Prostate gland (tissue), 2 donors: ENCODE measurements around the gene CTAGE4. TPM values are rescaled to one million over a fixed set of nuclear protein-coding genes. Genes with fewer than 3 reads are reported as not detected.
"Not testable (repeated sequence)": the region's sequence is repeated elsewhere in the genome, so short reads cannot be mapped to it uniquely, and the experiment has no call there.

Experiments
- DNase-seq: peaks from one replicate; pipeline ENCODE4 v3.0.0-alpha.2; 2019; ENCODE audit warnings: low spot score
- H3K27ac ChIP-seq, 2 donors: fragments of 200-600 bp; sonication (generic); 2 replicates each; pipeline ENCODE4 v1.5.1; 2017 to 2019
- H3K27me3 ChIP-seq: fragments of 200-600 bp; sonication (generic); replicated peaks from 2 replicates; pipeline ENCODE4 v1.5.1; 2019; ENCODE audit not compliant: insufficient read depth
- H3K36me3 ChIP-seq, 2 donors: fragments of 200-600 bp; sonication (generic); 1 replicate in 1 of 2; 2 replicates in 1 of 2; pipeline versions ENCODE4 v1.5.1 to v1.8.1; 2017 to 2019
- H3K4me1 ChIP-seq: fragments of 200-600 bp; sonication (generic); replicated peaks from 2 replicates; pipeline ENCODE4 v1.5.1; 2019
- H3K4me3 ChIP-seq, 2 donors: fragments of 200-600 bp; sonication (generic); 2 replicates each; pipeline ENCODE4 v1.5.1; 2017 to 2019
- H3K9me3 ChIP-seq: fragments of 200-600 bp; sonication (generic); 2 replicates; pipeline ENCODE4 v1.5.1; 2017
- POLR2A ChIP-seq: fragments of 450-650 bp; IDR thresholded peaks from one replicate; pipeline ENCODE4 v1.6.1; 2016; ENCODE audit warnings: antibody characterized with exemption, mild to moderate bottlenecking
- POLR2AphosphoS5 ChIP-seq: sonication (generic); formaldehyde crosslinking; IDR thresholded peaks from one replicate; pipeline ENCODE4 v1.6.1; 2017; ENCODE audit warnings: antibody characterized with exemption
- WGBS: methylation state at CpG from one replicate; pipeline ENCODE4 v1.1.5; 2018; 5-methylcytosine and 5-hydroxymethylcytosine counted together
- intact Hi-C: fragments of 100-400 bp; cut with DNase I; formaldehyde crosslinking; loops from one replicate; pipeline ENCODE4 v1.14.2; 2022
- total RNA-seq, 2 donors: library from RNA; depleted of rRNA; stranded (reverse); fragments of >200 nt; gene quantifications; one replicate each; pipeline ENCODE4 v1.1.0, GENCODE V29; 2016
- TF ChIP-seq, protein P1 (sequence below), 4 experiments: fragments of 200-600 bp in 2 of 4; fragments of 450-650 bp in 2 of 4; sonication (generic) in 2 of 4; IDR thresholded peaks; 1 replicate in 3 of 4; 2 replicates in 1 of 4; pipeline ENCODE4 v1.5.1; 2016 to 2019; ENCODE audit warnings: antibody characterized with exemption in 4 of 4, mild to moderate bottlenecking in 2 of 4, moderate library complexity in 2 of 4

The CTAGE4 gene
- total RNA-seq, result 1 to 10 TPM; 1.4 to 2.0 TPM

- H3K36me3 ChIP-seq, H3K27me3 ChIP-seq, H3K4me3 ChIP-seq, intact Hi-C loops, H3K9me3 ChIP-seq, H3K27ac ChIP-seq, DNase-seq, H3K4me1 ChIP-seq: not testable (repeated sequence)
- whole genome bisulfite sequencing, result 93% methylated on average over 2 of the region's 19 CpGs
Measured at GRCh38 chr7:144183166-144183565, at the start of gene CTAGE4. Gene CTAGE4, plus strand, starts transcription at chr7:144183466. Its CDS starts 38 bp downstream, at chr7:144183504.

DNA sequence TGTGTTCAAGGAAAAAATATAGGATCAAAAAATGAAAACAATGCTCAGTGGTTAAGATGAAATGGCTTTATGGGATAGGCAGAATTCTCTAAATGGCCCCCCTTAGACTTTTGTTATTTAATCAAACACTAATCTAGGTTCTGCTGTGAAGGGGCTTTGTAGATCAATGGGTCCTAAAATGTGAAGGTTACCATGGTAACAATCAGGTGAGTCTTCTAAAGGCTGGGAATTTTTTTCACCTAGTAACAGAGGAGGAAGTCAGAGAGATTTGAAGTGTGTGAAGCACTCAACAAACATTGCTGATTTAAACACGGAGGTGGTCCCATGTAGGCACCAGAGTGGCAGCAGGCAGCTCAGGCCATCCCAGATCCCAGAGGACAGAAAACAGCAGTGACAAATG is 49.1 kb upstream of the CTAGE4 start:
- no peaks in the 10 kb centered on the region for H3K36me3 ChIP-seq
- 55% methylated on average over 1 of the region's 1 CpG for WGBS
- H3K4me1 ChIP-seq, result no peaks in the 10 kb centered on the region
- no peaks in the 10 kb centered on the region for H3K27me3 ChIP-seq
- H3K9me3 ChIP-seq, result no peaks in the 10 kb centered on the region
- intact Hi-C loops, result no loop called here
- no peak overlapping the region for H3K4me3 ChIP-seq
- DNase-seq, result no peak
- TF ChIP-seq, protein P1, sequence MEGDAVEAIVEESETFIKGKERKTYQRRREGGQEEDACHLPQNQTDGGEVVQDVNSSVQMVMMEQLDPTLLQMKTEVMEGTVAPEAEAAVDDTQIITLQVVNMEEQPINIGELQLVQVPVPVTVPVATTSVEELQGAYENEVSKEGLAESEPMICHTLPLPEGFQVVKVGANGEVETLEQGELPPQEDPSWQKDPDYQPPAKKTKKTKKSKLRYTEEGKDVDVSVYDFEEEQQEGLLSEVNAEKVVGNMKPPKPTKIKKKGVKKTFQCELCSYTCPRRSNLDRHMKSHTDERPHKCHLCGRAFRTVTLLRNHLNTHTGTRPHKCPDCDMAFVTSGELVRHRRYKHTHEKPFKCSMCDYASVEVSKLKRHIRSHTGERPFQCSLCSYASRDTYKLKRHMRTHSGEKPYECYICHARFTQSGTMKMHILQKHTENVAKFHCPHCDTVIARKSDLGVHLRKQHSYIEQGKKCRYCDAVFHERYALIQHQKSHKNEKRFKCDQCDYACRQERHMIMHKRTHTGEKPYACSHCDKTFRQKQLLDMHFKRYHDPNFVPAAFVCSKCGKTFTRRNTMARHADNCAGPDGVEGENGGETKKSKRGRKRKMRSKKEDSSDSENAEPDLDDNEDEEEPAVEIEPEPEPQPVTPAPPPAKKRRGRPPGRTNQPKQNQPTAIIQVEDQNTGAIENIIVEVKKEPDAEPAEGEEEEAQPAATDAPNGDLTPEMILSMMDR (IDR thresholded peaks at IDR 0.05), result no peak
- TF ChIP-seq POLR2A (no peak), POLR2AphosphoS5 (no peak)
- H3K27ac ChIP-seq, result no peak overlapping the region

DNA sequence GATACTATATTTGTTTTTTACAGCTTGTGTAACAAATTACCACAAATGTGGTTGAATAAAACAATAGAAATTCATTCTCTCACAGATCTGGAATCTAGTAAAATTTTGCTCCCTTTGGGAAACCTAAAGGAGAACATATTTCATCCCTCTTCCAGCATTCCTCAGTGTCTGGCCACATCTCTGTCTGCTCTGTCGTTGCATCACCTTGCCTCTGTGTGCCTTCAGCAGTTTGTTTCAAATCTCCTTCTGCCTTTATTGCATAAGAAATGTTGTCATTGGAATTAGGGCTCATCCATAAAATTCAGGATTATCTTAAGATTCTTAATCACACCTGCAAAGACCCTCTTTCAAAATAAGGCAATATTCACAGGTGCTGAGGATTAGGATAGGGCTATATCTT is 45.8 kb upstream of the CTAGE4 start:
- Histone ChIP-seq H3K9me3 (no peaks in the 10 kb centered on the region), H3K27ac (no peak overlapping the region), H3K4me1 (no peaks in the 10 kb centered on the region), H3K27me3 (no peaks in the 10 kb centered on the region), H3K36me3 (no peaks in the 10 kb centered on the region), H3K4me3 (no peak overlapping the region)
- TF ChIP-seq, protein P1 (IDR thresholded peaks at IDR 0.05), result no peak
- TF ChIP-seq POLR2A, result no peak
- DNase-seq, result no peak
- WGBS, result 57% methylated on average over 1 of the region's 1 CpG
- intact Hi-C loops, result no loop called here

- H3K9me3 ChIP-seq, result no peaks in the 10 kb centered on the region
- H3K27me3 ChIP-seq, result no peaks in the 10 kb centered on the region
- WGBS, result 79% methylated on average over 3 of the region's 3 CpGs
- no peaks in the 10 kb centered on the region for H3K36me3 ChIP-seq
- no peak for TF ChIP-seq POLR2A
- no peak overlapping the region for H3K4me3 ChIP-seq
- no peak for DNase-seq
- intact Hi-C loops, result no loop called here
- no peak overlapping the region for H3K27ac ChIP-seq
- no peaks in the 10 kb centered on the region for H3K4me1 ChIP-seq
Measured at GRCh38 chr7:144142187-144142586, 41.1 kb upstream of the CTAGE4 start.

DNA sequence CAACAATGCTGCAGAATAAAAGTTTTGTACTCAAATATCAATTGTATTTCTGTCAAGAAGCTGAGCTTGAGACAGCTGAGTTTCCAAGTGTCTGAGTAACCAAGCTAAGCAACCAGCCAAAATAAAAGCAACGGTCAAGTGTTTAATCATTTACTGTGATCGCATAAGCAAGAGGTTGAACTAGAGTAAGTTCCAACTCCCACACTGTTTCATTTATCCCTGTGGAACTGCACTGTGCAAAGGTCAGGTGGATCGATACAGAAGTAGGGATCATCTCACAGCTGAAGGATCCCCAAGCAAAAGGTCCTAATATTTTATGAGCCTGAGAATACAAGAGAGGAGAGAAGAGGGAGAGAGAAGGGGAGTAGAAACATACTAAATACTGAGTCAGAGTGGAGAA is 38.8 kb upstream of the CTAGE4 start:
- intact Hi-C loops, result no loop called here
- Histone ChIP-seq H3K36me3 (no peaks in the 10 kb centered on the region), H3K27me3 (no peaks in the 10 kb centered on the region), H3K4me1 (no peaks in the 10 kb centered on the region), H3K9me3 (no peaks in the 10 kb centered on the region), H3K4me3 (no peak overlapping the region), H3K27ac (no peak overlapping the region)
- WGBS, result 88% methylated on average over 3 of the region's 3 CpGs
- DNase-seq, result no peak
- TF ChIP-seq POLR2AphosphoS5 (no peak), POLR2A (no peak)
- TF ChIP-seq, protein P1 (IDR thresholded peaks at IDR 0.05), result no peak

DNA sequence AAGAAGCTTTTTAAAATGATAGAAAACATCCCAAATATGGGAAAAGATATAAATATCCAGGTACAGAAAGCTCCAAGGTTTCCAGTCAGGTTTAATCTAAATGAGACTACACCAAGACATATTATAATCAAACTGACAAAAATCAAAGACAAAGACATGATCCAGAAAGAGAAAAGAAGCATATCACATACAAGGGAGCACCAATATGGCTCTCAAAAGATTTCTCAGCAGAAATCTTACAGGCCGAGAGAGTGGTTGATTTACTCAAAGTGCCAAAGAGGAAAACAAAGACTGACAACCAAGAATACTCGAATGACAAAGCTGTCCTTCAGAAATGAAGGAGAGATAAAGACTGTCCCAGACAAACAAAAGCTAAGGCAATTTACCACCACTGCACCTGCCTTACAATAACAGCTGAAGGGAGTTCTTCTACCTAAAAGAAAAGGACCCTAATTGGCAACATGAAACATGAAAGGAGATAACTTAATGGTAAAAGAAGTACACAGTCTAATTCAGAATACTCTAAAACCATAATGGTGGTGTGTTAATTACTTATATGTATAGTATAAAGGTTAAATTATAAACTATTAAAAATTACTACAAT is 34.9 kb upstream of the CTAGE4 start:
- no peaks in the 10 kb centered on the region for H3K27me3 ChIP-seq
- TF ChIP-seq POLR2AphosphoS5 (no peak), POLR2A (no peak)
- TF ChIP-seq, protein P1 (IDR thresholded peaks at IDR 0.05), result no peak
- DNase-seq, result no peak
- no peaks in the 10 kb centered on the region for H3K36me3 ChIP-seq
- H3K4me3 ChIP-seq, result no peak overlapping the region
- intact Hi-C loops, result no loop called here
- H3K4me1 ChIP-seq, result no peaks in the 10 kb centered on the region
- H3K9me3 ChIP-seq, result no peaks in the 10 kb centered on the region
- 84% methylated on average over 2 of the region's 2 CpGs for WGBS
- H3K27ac ChIP-seq, result no peak overlapping the region
